Ovary (tissue), 9 donors: ENCODE measurements around the gene TK2. TPM values are rescaled to one million over a fixed set of nuclear protein-coding genes. Genes with fewer than 3 reads are reported as not detected.

ENCODE experiments used
- DNase-seq, 5 donors: peaks; one replicate each; pipeline ENCODE4 v3.0.0-alpha.2; 2019 to 2020
- H3K27ac ChIP-seq, 2 donors: fragments of 200-600 bp; one replicate each; pipeline versions ENCODE4 v1.5.1 to v1.8.0; 2019 to 2022
- H3K27me3 ChIP-seq: fragments of 200-600 bp; one replicate; pipeline ENCODE4 v1.8.0; 2022
- H3K36me3 ChIP-seq: fragments of 200-600 bp; sonication (generic); one replicate; pipeline ENCODE4 v1.5.1; 2019
- H3K4me1 ChIP-seq: one replicate; pipeline ENCODE4 v1.8.1; 2013; ENCODE audit warnings: mild to moderate bottlenecking, moderate library complexity; ENCODE audit not compliant: insufficient read depth
- H3K4me3 ChIP-seq: fragments of 200-600 bp; sonication (generic); one replicate; pipeline ENCODE4 v1.5.1; 2017
- H3K9me3 ChIP-seq, 2 donors: fragments of 200-600 bp in 1 of 2; sonication (generic) in 1 of 2; one replicate each; pipeline versions ENCODE4 v1.5.1 to v1.8.1; 2013 to 2019; ENCODE audit warnings: mild to moderate bottlenecking in 1 of 2, moderate library complexity in 1 of 2
- CTCF ChIP-seq, 3 donors: fragments of 450-650 bp in 2 of 3; fragments of 200-600 bp in 1 of 3; IDR thresholded peaks; one replicate each; pipeline versions ENCODE4 v1.5.1 to v1.8.0; 2016 to 2022; ENCODE audit warnings: antibody characterized with exemption in 3 of 3, mild to moderate bottlenecking in 1 of 3
- EP300 ChIP-seq: sonication (generic); formaldehyde crosslinking; IDR thresholded peaks from one replicate; pipeline ENCODE4 v1.6.1; 2017; ENCODE audit warnings: antibody characterized with exemption
- POLR2A ChIP-seq: fragments of 450-650 bp; IDR thresholded peaks from one replicate; pipeline ENCODE4 v1.6.1; 2017; ENCODE audit warnings: antibody characterized with exemption, mild to moderate bottlenecking, moderate library complexity
- WGBS, 3 donors: extraction: QIAGEN DNeasy Blood & Tissue Kit in 1 of 3; methylation state at CpG; one replicate each; pipeline versions ENCODE4 v1.1.5 to v1.1.7; 2013 to 2017; 5-methylcytosine and 5-hydroxymethylcytosine counted together
- intact Hi-C, 4 donors: fragments of 100-400 bp; cut with DNase I; formaldehyde crosslinking; loops; one replicate each; pipeline versions ENCODE4 v1.11.0 to v1.15.1; 2022 to 2023
- polyA plus RNA-seq, 2 donors: library from polyadenylated mRNA; stranded (reverse); fragments of 200-250 nt in 1 of 2; fragments of 350-450 nt in 1 of 2; fragmentation: Illumina TruSeq in 1 of 2; extraction: RNeasy Lipid Tissue Mini Kit (QIAGEN cat#74804) in 1 of 2; gene quantifications; one replicate each; pipeline ENCODE4 v1.2.3, GENCODE V29; 2013 to 2014
- total RNA-seq, 7 donors: library from RNA; depleted of rRNA in 2 of 7; stranded (reverse); fragments of >200 nt in 2 of 7; fragmentation: NEBNext Ultra II Directional in 3 of 7; extraction: Animal tissue kit (Norgen Biotek cat#: 25700) in 3 of 7; gene quantifications; one replicate each; pipeline versions ENCODE4 v1.1.0 to v1.2.4, GENCODE V29; 2016 to 2023
- donor health status: DM: no; HTN: no; CAD: no; lungs with moderate emphysema.
- donor health status: DM: no; HTN: no; CAD: no.
- donor health status: Bipolar disorder and iron deficiency.
- donor health status: DM: yes; HTN: yes; CAD: no.
- donor health status: DM: no; HTN: no; CAD: no.
- donor health status: DM: yes; HTN: yes; CAD: no.

TK2 gene
- total and polyA plus RNA-seq, 9 donors: 17.0 to 80.6 (median 34.0) TPM

GRCh38 chr16:66588981-66589713 lies 39.2 kb upstream of the TK2 start:
- intact Hi-C loops: no loop called here
- H3K27me3 ChIP-seq: no peaks in the 10 kb centered on the region
- no peaks in the 10 kb centered on the region for H3K4me1 ChIP-seq
- no peaks in the 10 kb centered on the region for H3K9me3 ChIP-seq
- DNase-seq: no peak
- WGBS, 3 donors: 93 to 97% (median 94%) methylated on average over 8 of the region's 8 CpGs
- TF ChIP-seq POLR2A: no peak
- peak in 1 of 3 donors; percentile 11 for TF ChIP-seq CTCF (IDR thresholded peaks at IDR 0.05)
- H3K27ac ChIP-seq: no peak overlapping the region
- H3K36me3 ChIP-seq: no peaks in the 10 kb centered on the region
- no peak overlapping the region for H3K4me3 ChIP-seq

GRCh38 chr16:66587881-66588600 lies 38.1 kb upstream of the TK2 start:
- Histone ChIP-seq H3K36me3 (no peaks in the 10 kb centered on the region), H3K4me3 (no peak overlapping the region), H3K27ac (no peak overlapping the region), H3K4me1 (no peaks in the 10 kb centered on the region), H3K9me3 (no peaks in the 10 kb centered on the region), H3K27me3 (no peaks in the 10 kb centered on the region)
- intact Hi-C loops: no loop called here
- TF ChIP-seq CTCF (IDR thresholded peaks at IDR 0.05): no peak
- no peak for TF ChIP-seq EP300
- no peak for TF ChIP-seq POLR2A
- 44 to 53% (median 45%) methylated on average over 7 of the region's 7 CpGs for WGBS, 3 donors
- DNase-seq: no peak

- TF ChIP-seq CTCF (IDR thresholded peaks at IDR 0.05): no peak
- no peak for TF ChIP-seq POLR2A
- no peak for TF ChIP-seq EP300
- no peak for DNase-seq
- 69 to 77% (median 74%) methylated on average over 10 of the region's 10 CpGs for WGBS, 3 donors
- H3K27me3 ChIP-seq: no peaks in the 10 kb centered on the region
- no peaks in the 10 kb centered on the region for H3K9me3 ChIP-seq
- intact Hi-C loops: no loop called here
- H3K27ac ChIP-seq: no peak overlapping the region
- no peak overlapping the region for H3K4me3 ChIP-seq
- no peaks in the 10 kb centered on the region for H3K36me3 ChIP-seq
- H3K4me1 ChIP-seq: no peaks in the 10 kb centered on the region
Observed at GRCh38 chr16:66585481-66586239, 35.7 kb upstream of the TK2 start.

GRCh38 chr16:66581246-66581952 lies 31.5 kb upstream of the TK2 start:
- DNase-seq: no peak
- Histone ChIP-seq H3K4me1 (peaks cover 5% of the 10 kb centered on the region), H3K27ac (no peak overlapping the region), H3K27me3 (no peaks in the 10 kb centered on the region), H3K4me3 (no peak overlapping the region), H3K36me3 (no peaks in the 10 kb centered on the region), H3K9me3 (no peaks in the 10 kb centered on the region)
- intact Hi-C loops: no loop called here
- TF ChIP-seq POLR2A: no peak
- TF ChIP-seq EP300: no peak
- no peak for TF ChIP-seq CTCF (IDR thresholded peaks at IDR 0.05)
- WGBS, 3 donors: 50 to 75% (median 69%) methylated on average over 3 of the region's 3 CpGs
